IMR-90 (cell line): ENCODE data around the gene RALGAPA2.

ENCODE experiments used
- CTCF ChIP-seq: conservative IDR thresholded peaks from 2 replicates; pipeline ENCODE4 v1.5.1; 2012; ENCODE audit warnings: mild to moderate bottlenecking, low read depth, low read length, improper control_type of control experiment
- MAZ ChIP-seq: IDR thresholded peaks from 2 replicates; pipeline ENCODE4 v1.6.1; 2012; ENCODE audit warnings: low read depth, mild to moderate bottlenecking, low read length, improper control_type of control experiment, moderate library complexity, borderline replicate concordance
- POLR2A ChIP-seq: IDR thresholded peaks from 2 replicates; pipeline ENCODE4 v1.6.1; 2012; ENCODE audit warnings: mild to moderate bottlenecking, low read depth, low read length
- RAD21 ChIP-seq: IDR thresholded peaks from 2 replicates; pipeline ENCODE4 v1.6.1; 2012; ENCODE audit warnings: low read length, improper control_type of control experiment
- RCOR1 ChIP-seq: IDR thresholded peaks from 2 replicates; pipeline ENCODE4 v1.6.1; 2012; ENCODE audit warnings: mild to moderate bottlenecking, low read length, improper control_type of control experiment; ENCODE audit not compliant: insufficient replicate concordance
- SMC3 ChIP-seq: fragments of 150-350 bp; IDR thresholded peaks from 2 replicates; pipeline ENCODE4 v1.6.1; 2016; ENCODE audit warnings: low read depth, mild to moderate bottlenecking, antibody characterized with exemption, low read length, moderate library complexity
- USF2 ChIP-seq: fragments of 150-350 bp; IDR thresholded peaks from 2 replicates; pipeline ENCODE4 v1.6.1; 2017; ENCODE audit warnings: mild to moderate bottlenecking, antibody characterized with exemption, low read length, low read depth

- TF ChIP-seq POLR2A, result no peak
- TF ChIP-seq CTCF, result no peak
- TF ChIP-seq MAZ, result no peak
- no peak for TF ChIP-seq SMC3
- TF ChIP-seq RAD21, result no peak
- no peak for TF ChIP-seq USF2
- TF ChIP-seq RCOR1, result no peak
Observed at GRCh38 chr20:20414640-20415220, 297.7 kb downstream of the RALGAPA2 start.
